Gastroesophageal sphincter (tissue), 3 donors: Measurements from ENCODE around the gene KCTD21.

Experiments used
- POLR2A ChIP-seq, 2 donors: fragments of 450-650 bp; IDR thresholded peaks; one replicate each; pipeline ENCODE4 v1.6.1; 2017; ENCODE audit warnings: antibody characterized with exemption in 2 of 2, mild to moderate bottlenecking in 2 of 2, moderate library complexity in 1 of 2
- TF ChIP-seq, protein P1 (sequence below), 4 experiments: fragments of 200-600 bp in 2 of 4; fragments of 450-650 bp in 2 of 4; sonication (generic) in 1 of 4; IDR thresholded peaks; one replicate each; pipeline ENCODE4 v1.5.1; 2017 to 2019; ENCODE audit warnings: antibody characterized with exemption in 4 of 4, mild to moderate bottlenecking in 2 of 4, moderate library complexity in 2 of 4

DNA sequence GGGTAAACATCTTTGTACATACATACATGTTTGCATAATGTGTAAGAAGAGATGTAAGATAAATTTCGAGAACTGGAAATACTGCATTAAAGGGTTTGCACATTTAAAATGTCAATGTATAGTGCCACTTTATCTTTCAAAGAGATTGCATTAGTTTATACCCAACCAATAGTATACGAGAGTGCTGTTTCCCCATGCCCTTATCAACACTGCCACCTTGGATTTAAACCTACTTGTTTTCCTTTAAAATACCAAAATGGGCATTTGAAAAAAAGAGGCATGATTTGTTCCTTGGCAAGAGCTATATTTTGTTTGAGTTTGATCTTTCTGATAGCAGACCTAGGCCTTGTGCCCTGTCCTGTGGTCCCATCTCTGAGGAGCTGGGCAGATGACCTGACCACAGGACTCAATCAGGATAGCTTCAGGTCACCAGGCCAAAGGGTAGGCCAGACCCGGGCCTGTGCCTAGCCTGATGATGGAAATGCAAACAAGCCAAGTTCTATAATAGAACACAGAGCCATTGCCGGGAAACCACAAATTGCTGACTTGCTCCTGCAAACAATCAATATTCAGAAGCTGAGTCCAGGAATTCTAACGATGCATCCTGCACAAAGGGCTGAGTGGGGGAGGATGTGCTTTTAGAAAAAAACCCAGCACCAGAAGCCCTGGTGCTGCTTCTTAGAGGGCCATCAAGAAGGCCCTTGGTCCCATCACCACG lies 32.1 kb downstream of the KCTD21 start:
- no peak for TF ChIP-seq POLR2A (IDR thresholded peaks at IDR 0.05)
- TF ChIP-seq, protein P1, sequence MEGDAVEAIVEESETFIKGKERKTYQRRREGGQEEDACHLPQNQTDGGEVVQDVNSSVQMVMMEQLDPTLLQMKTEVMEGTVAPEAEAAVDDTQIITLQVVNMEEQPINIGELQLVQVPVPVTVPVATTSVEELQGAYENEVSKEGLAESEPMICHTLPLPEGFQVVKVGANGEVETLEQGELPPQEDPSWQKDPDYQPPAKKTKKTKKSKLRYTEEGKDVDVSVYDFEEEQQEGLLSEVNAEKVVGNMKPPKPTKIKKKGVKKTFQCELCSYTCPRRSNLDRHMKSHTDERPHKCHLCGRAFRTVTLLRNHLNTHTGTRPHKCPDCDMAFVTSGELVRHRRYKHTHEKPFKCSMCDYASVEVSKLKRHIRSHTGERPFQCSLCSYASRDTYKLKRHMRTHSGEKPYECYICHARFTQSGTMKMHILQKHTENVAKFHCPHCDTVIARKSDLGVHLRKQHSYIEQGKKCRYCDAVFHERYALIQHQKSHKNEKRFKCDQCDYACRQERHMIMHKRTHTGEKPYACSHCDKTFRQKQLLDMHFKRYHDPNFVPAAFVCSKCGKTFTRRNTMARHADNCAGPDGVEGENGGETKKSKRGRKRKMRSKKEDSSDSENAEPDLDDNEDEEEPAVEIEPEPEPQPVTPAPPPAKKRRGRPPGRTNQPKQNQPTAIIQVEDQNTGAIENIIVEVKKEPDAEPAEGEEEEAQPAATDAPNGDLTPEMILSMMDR (IDR thresholded peaks at IDR 0.05): no peak
